Esophagus muscularis mucosa (tissue), 4 donors: ENCODE results near the gene TENM3. TPM values are rescaled to one million over a fixed set of nuclear protein-coding genes. Genes with fewer than 3 reads are reported as not detected.

Source experiments
- DNase-seq: peaks from one replicate; pipeline ENCODE4 v3.0.0-alpha.2; 2017; ENCODE audit errors: extremely low spot score
- H3K27ac ChIP-seq, 4 donors: fragments of 200-600 bp; sonication (generic); replicated peaks in 1 of 4; 1 replicate in 3 of 4; 2 replicates in 1 of 4; pipeline ENCODE4 v1.5.1; 2016 to 2019; ENCODE audit warnings: mild to moderate bottlenecking in 1 of 4
- H3K27me3 ChIP-seq, 4 donors: fragments of 200-600 bp; sonication (generic); one replicate each; pipeline versions ENCODE4 v1.5.1 to v1.6.0; 2016 to 2019
- H3K36me3 ChIP-seq, 4 donors: fragments of 200-600 bp; sonication (generic); one replicate each; pipeline ENCODE4 v1.5.1; 2016 to 2019
- H3K4me1 ChIP-seq, 4 donors: fragments of 200-600 bp; sonication (generic); one replicate each; pipeline ENCODE4 v1.5.1; 2016 to 2019
- H3K4me3 ChIP-seq, 4 donors: fragments of 200-600 bp; sonication (generic); 1 replicate in 2 of 4; 2 replicates in 2 of 4; pipeline ENCODE4 v1.5.1; 2016 to 2019; ENCODE audit warnings: mild to moderate bottlenecking in 4 of 4, moderate library complexity in 1 of 4
- H3K9me3 ChIP-seq, 4 donors: fragments of 200-600 bp; sonication (generic); 1 replicate in 3 of 4; 2 replicates in 1 of 4; pipeline ENCODE4 v1.5.1; 2016 to 2019
- CTCF ChIP-seq, 3 experiments: fragments of 200-600 bp in 2 of 3; fragments of 450-650 bp in 1 of 3; sonication (generic) in 2 of 3; IDR thresholded peaks; one replicate each; pipeline ENCODE4 v1.5.1; 2017 to 2019; ENCODE audit warnings: antibody characterized with exemption in 3 of 3, mild to moderate bottlenecking in 2 of 3, moderate library complexity in 1 of 3
- EP300 ChIP-seq: sonication (generic); formaldehyde crosslinking; IDR thresholded peaks from one replicate; pipeline ENCODE4 v1.6.1; 2017; ENCODE audit warnings: antibody characterized with exemption
- POLR2A ChIP-seq: fragments of 450-650 bp; IDR thresholded peaks from one replicate; pipeline ENCODE4 v1.6.1; 2017; ENCODE audit warnings: antibody characterized with exemption, moderate library complexity, mild to moderate bottlenecking, low read depth
- POLR2AphosphoS5 ChIP-seq, 2 donors: sonication (generic); formaldehyde crosslinking; IDR thresholded peaks; one replicate each; pipeline ENCODE4 v1.6.1; 2017; ENCODE audit warnings: antibody characterized with exemption in 2 of 2
- WGBS: methylation state at CpG from one replicate; pipeline ENCODE4 v1.1.5; 2018; 5-methylcytosine and 5-hydroxymethylcytosine counted together
- intact Hi-C: fragments of 100-400 bp; cut with DNase I; formaldehyde crosslinking; loops from one replicate; pipeline ENCODE4 v1.15.1; 2023
- total RNA-seq, 4 donors: library from RNA; depleted of rRNA; stranded (reverse); fragments of >200 nt; gene quantifications; one replicate each; pipeline versions ENCODE4 v1.1.0 to v1.2.1, GENCODE V29; 2016

TENM3 gene
- total RNA-seq, 4 donors from 2014 or later = 16.2 to 30.5 (median 28.3) TPM

GRCh38 chr4:182560358-182560757 lies 317.2 kb downstream of the TENM3 start:
- Histone ChIP-seq H3K27ac (no peak overlapping the region), H3K4me3 (no peak overlapping the region), H3K36me3 (no peaks in the 10 kb centered on the region), H3K4me1 (peaks cover 0 to 18% (median 13%) of the 10 kb centered on the region in 4 donors), H3K27me3 (no peaks in the 10 kb centered on the region), H3K9me3 (no peaks in the 10 kb centered on the region)
- TF ChIP-seq POLR2AphosphoS5 (IDR thresholded peaks at IDR 0.05) = no peak
- TF ChIP-seq CTCF (IDR thresholded peaks at IDR 0.05) = no peak
- intact Hi-C loops = no loop called here
- WGBS = 74% methylated on average over 4 of the region's 4 CpGs
- no peak for DNase-seq

GRCh38 chr4:182562350-182562749 lies 319.1 kb downstream of the TENM3 start:
- WGBS = 88% methylated on average over 3 of the region's 3 CpGs
- H3K4me3 ChIP-seq = no peak overlapping the region
- H3K9me3 ChIP-seq = no peaks in the 10 kb centered on the region
- H3K4me1 ChIP-seq = no peaks in the 10 kb centered on the region
- no peak overlapping the region for H3K27ac ChIP-seq
- TF ChIP-seq CTCF (IDR thresholded peaks at IDR 0.05) (no peak), EP300 (no peak), POLR2AphosphoS5 (IDR thresholded peaks at IDR 0.05) (no peak), POLR2A (no peak)
- intact Hi-C loops = no loop called here
- H3K27me3 ChIP-seq = no peaks in the 10 kb centered on the region
- no peak for DNase-seq
- H3K36me3 ChIP-seq = no peaks in the 10 kb centered on the region

- Histone ChIP-seq H3K36me3 (no peaks in the 10 kb centered on the region), H3K9me3 (no peaks in the 10 kb centered on the region), H3K27ac (no peak overlapping the region), H3K27me3 (no peaks in the 10 kb centered on the region), H3K4me3 (no peak overlapping the region), H3K4me1 (no peaks in the 10 kb centered on the region)
- no peak for TF ChIP-seq POLR2A
- TF ChIP-seq CTCF (IDR thresholded peaks at IDR 0.05) = no peak
- no peak for TF ChIP-seq POLR2AphosphoS5 (IDR thresholded peaks at IDR 0.05)
- TF ChIP-seq EP300 = no peak
- WGBS = 61% methylated on average over 4 of the region's 4 CpGs
- DNase-seq = no peak
- intact Hi-C loops = no loop called here
Observed at GRCh38 chr4:182564724-182565369, 321.6 kb downstream of the TENM3 start.

GRCh38 chr4:182567119-182567518 lies 323.9 kb downstream of the TENM3 start:
- no peak for DNase-seq
- Histone ChIP-seq H3K27ac (no peak overlapping the region), H3K4me1 (no peaks in the 10 kb centered on the region), H3K36me3 (no peaks in the 10 kb centered on the region), H3K27me3 (no peaks in the 10 kb centered on the region), H3K4me3 (no peak overlapping the region), H3K9me3 (no peaks in the 10 kb centered on the region)
- TF ChIP-seq POLR2A (no peak), CTCF (IDR thresholded peaks at IDR 0.05) (no peak), EP300 (no peak), POLR2AphosphoS5 (IDR thresholded peaks at IDR 0.05) (no peak)
- WGBS = 81% methylated on average over 6 of the region's 6 CpGs
- intact Hi-C loops = no loop called here

- intact Hi-C loops = no loop called here
- no peak for TF ChIP-seq POLR2A
- no peak for TF ChIP-seq POLR2AphosphoS5 (IDR thresholded peaks at IDR 0.05)
- no peak for TF ChIP-seq CTCF (IDR thresholded peaks at IDR 0.05)
- no peak for TF ChIP-seq EP300
- no peak for DNase-seq
- Histone ChIP-seq H3K27me3 (no peaks in the 10 kb centered on the region), H3K9me3 (no peaks in the 10 kb centered on the region), H3K27ac (no peak overlapping the region), H3K36me3 (no peaks in the 10 kb centered on the region), H3K4me1 (no peaks in the 10 kb centered on the region), H3K4me3 (no peak overlapping the region)
- 96% methylated on average over 4 of the region's 4 CpGs for WGBS
Observed at GRCh38 chr4:182569561-182569960, 326.4 kb downstream of the TENM3 start.
